ENCODE data around the gene EPS15. TPM values are rescaled to one million over a fixed set of nuclear protein-coding genes. Genes with fewer than 3 reads are reported as not detected.
A peak's percentile ranks its signal among the peaks of the same experiment; 100 is the strongest.

EPS15 gene
- total RNA-seq, 4 donors from 2014 or later, result 53.5 to 106 (median 74.2) TPM

DNA sequence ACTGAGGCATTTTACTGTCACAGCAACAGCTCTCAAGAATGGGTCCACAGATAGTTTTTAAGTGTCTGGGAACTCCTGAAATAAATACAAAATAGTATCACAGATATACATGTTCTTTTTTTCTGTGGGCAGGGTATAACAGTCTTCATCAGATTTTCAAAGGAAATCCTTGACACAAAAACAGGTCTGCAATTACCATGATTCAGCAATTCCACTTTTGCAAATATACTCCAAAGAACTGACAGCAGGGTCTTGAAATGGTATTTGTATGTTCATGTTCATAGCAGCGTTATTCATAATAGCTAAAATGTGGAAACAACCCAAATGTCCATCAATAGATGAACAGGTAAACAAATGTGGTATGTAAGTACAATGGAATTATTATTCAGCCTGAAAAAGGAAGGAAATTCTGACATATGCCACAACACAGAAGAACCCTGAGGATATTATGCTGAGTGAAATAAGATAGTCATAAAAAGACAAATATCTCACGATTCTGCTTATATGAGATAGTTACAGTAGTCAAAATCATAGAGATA is 85.0 kb downstream of the EPS15 start:
- no peak for ATAC-seq
- Histone ChIP-seq H3K9me3 (no peaks in the 10 kb centered on the region), H3K4me3 (no peak overlapping the region), H3K4me1 (peaks cover 0 to 4% (median 0%) of the 10 kb centered on the region in 3 donors), H3K27ac (peak overlapping the region in 1 of 4 donors; percentile 15), H3K27me3 (no peaks in the 10 kb centered on the region), H3K36me3 (peaks cover 3 to 82% of the 10 kb centered on the region in 2 donors)
- 45 to 79% methylated on average over 2 of the region's 2 CpGs for WGBS, 2 donors (ENCODE audit: low coverage in 1 of 2)
- TF ChIP-seq, protein P1, sequence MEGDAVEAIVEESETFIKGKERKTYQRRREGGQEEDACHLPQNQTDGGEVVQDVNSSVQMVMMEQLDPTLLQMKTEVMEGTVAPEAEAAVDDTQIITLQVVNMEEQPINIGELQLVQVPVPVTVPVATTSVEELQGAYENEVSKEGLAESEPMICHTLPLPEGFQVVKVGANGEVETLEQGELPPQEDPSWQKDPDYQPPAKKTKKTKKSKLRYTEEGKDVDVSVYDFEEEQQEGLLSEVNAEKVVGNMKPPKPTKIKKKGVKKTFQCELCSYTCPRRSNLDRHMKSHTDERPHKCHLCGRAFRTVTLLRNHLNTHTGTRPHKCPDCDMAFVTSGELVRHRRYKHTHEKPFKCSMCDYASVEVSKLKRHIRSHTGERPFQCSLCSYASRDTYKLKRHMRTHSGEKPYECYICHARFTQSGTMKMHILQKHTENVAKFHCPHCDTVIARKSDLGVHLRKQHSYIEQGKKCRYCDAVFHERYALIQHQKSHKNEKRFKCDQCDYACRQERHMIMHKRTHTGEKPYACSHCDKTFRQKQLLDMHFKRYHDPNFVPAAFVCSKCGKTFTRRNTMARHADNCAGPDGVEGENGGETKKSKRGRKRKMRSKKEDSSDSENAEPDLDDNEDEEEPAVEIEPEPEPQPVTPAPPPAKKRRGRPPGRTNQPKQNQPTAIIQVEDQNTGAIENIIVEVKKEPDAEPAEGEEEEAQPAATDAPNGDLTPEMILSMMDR (IDR thresholded peaks at IDR 0.05), result no peak
- TF ChIP-seq POLR2AphosphoS5 (IDR thresholded peaks at IDR 0.05), result no peak
- no peak for TF ChIP-seq POLR2A (IDR thresholded peaks at IDR 0.05)
- no peak for TF ChIP-seq EP300 (IDR thresholded peaks at IDR 0.05)

- peaks cover 3 to 84% of the 10 kb centered on the region in 2 donors for H3K36me3 ChIP-seq
Observed at GRCh38 chr1:51433269-51433971, 85.6 kb downstream of the EPS15 start.

GRCh38 chr1:51432146-51432545 is 86.9 kb downstream of the EPS15 start:
- no peak for ATAC-seq
- Histone ChIP-seq H3K4me3 (no peak overlapping the region), H3K27me3 (no peaks in the 10 kb centered on the region), H3K36me3 (peaks cover 0 to 91% of the 10 kb centered on the region in 2 donors), H3K4me1 (peaks cover 0 to 4% (median 0%) of the 10 kb centered on the region in 3 donors), H3K9me3 (peaks cover 0 to 5% (median 0%) of the 10 kb centered on the region in 3 donors), H3K27ac (no peak overlapping the region)
- no peak for TF ChIP-seq POLR2A (IDR thresholded peaks at IDR 0.05)
- TF ChIP-seq EP300 (IDR thresholded peaks at IDR 0.05), result no peak
- TF ChIP-seq, protein P1 (IDR thresholded peaks at IDR 0.05), result no peak
- TF ChIP-seq POLR2AphosphoS5 (IDR thresholded peaks at IDR 0.05), result no peak

More at GRCh38 chr1:51433269-51433971, 85.6 kb downstream of the EPS15 start:
- no peaks in the 10 kb centered on the region for H3K27me3 ChIP-seq
- no peaks in the 10 kb centered on the region for H3K9me3 ChIP-seq
- peaks cover 0 to 4% (median 0%) of the 10 kb centered on the region in 3 donors for H3K4me1 ChIP-seq
- no peak overlapping the region for H3K4me3 ChIP-seq
- peak overlapping the region in 1 of 4 donors; percentile 15 for H3K27ac ChIP-seq
- 77 to 78% methylated on average over 4 of the region's 4 CpGs for WGBS, 2 donors (ENCODE audit: low coverage in 1 of 2)
- peak; percentile 61 for ATAC-seq
- TF ChIP-seq POLR2AphosphoS5 (IDR thresholded peaks at IDR 0.05) (no peak), EP300 (IDR thresholded peaks at IDR 0.05) (no peak), POLR2A (IDR thresholded peaks at IDR 0.05) (no peak)
- TF ChIP-seq, protein P1 (IDR thresholded peaks at IDR 0.05), result no peak

DNA sequence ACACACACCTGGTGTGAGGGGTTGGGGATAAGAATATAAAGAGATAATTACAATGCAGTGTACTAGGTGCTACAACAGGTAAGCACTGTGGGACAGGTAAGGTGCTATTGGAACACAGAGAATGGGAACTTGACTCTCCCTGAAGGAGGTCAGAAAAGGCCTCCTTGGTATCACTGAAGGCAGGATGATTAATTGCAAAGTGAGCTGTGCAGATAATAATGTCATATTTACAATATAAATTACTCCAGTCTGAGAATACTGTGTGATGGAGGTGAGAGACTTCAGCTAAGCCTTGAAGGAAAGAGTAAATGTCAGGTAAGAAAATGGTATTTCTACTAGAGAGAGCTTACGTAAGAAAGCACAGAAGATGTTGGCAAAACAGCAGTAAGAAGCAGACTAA is 91.6 kb downstream of the EPS15 start:
- no peak for ATAC-seq
- Histone ChIP-seq H3K27ac (no peak overlapping the region), H3K27me3 (no peaks in the 10 kb centered on the region), H3K9me3 (peaks cover 0 to 5% (median 0%) of the 10 kb centered on the region in 3 donors), H3K4me3 (no peak overlapping the region), H3K36me3 (peaks cover 0 to 65% of the 10 kb centered on the region in 2 donors), H3K4me1 (peaks cover 0 to 13% (median 0%) of the 10 kb centered on the region in 3 donors)
- TF ChIP-seq EP300 (IDR thresholded peaks at IDR 0.05) (no peak), POLR2A (IDR thresholded peaks at IDR 0.05) (no peak), POLR2AphosphoS5 (IDR thresholded peaks at IDR 0.05) (no peak)
- TF ChIP-seq, protein P1 (IDR thresholded peaks at IDR 0.05), result no peak
- 83 to 93% methylated on average over 1 of the region's 1 CpG for WGBS, 2 donors (ENCODE audit: low coverage in 1 of 2)

- Histone ChIP-seq H3K4me1 (peaks cover 0 to 28% (median 0%) of the 10 kb centered on the region in 3 donors), H3K4me3 (no peak overlapping the region), H3K27me3 (no peaks in the 10 kb centered on the region), H3K27ac (no peak overlapping the region), H3K36me3 (peaks cover 0 to 55% of the 10 kb centered on the region in 2 donors), H3K9me3 (peaks cover 0 to 5% (median 0%) of the 10 kb centered on the region in 3 donors)
- TF ChIP-seq EP300 (IDR thresholded peaks at IDR 0.05) (no peak), POLR2AphosphoS5 (IDR thresholded peaks at IDR 0.05) (no peak), POLR2A (IDR thresholded peaks at IDR 0.05) (no peak)
- TF ChIP-seq, protein P1 (IDR thresholded peaks at IDR 0.05), result no peak
- WGBS, 2 donors (ENCODE audit: low coverage in 1 of 2), result 98 to 100% methylated on average over 3 of the region's 3 CpGs
- ATAC-seq, result no peak
Observed at GRCh38 chr1:51425955-51426354, 93.1 kb downstream of the EPS15 start.

Data from gastroesophageal sphincter (tissue), 4 donors.